GM18505 (cell line): ENCODE results near the gene NAA10.

ENCODE experiments used
- ATAC-seq: cut with Tn5 transposase; IDR thresholded peaks from one replicate; pipeline ENCODE4 v1.9.1; 2021; ENCODE audit not compliant: unreplicated experiment
- POLR2A ChIP-seq: IDR thresholded peaks from 4 replicates; pipeline ENCODE4 v1.6.1; 2011; ENCODE audit warnings: borderline replicate concordance; ENCODE audit not compliant: insufficient read depth, insufficient read length; ENCODE audit errors: extremely low read depth

NAA10 gene

DNA sequence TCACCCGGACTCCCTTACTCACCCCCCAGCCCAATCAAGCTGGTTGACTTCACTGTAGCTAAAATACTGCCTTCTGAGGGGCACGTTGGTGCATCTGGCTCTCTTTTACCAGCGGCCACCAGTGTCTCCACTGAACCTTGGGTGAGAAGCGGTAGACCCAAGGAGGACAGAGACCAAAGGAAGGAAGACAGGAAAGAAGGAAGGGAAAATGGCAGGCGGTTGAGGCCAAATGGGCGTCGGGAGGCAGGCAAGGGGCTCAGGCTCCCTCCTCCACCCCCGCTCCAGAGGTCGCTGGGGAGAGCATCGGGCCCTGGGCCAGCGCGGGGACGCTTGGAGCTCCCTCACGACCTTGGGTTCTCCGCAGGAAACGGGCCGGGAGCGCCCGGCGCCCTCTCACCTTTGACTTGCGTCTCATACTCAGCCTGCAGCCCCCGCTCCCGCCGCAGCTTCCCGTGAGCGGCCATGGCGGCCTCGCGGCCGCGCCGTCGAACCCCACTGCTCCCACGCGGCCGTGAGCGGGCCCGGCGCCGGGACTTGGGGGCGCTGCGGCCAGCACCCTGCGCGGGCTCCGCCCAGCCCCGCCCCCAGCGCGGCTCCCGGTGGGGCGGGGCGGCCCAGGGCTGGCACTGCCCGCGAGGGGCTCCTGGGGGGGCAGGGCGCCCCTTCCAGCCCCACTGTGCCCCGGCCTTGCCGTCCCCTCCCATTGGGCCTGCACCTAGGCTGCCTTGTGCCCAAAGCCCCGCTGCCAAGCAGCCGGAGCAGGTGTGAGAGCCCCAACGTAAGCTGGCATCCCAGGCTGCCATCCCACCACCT is 8.9 kb downstream of the NAA10 start, which contains the start of gene ARHGAP4:
Gene ARHGAP4, minus strand, starts transcription at position 526 of the 813 bp plus-strand sequence. Its CDS starts 62 bp downstream, at position 464.
- peak; percentile 15 for TF ChIP-seq POLR2A
- no peak for ATAC-seq

GRCh38 chrX:153925387-153925738 is 9.5 kb downstream of the NAA10 start:
- TF ChIP-seq POLR2A: peak; percentile 98
- ATAC-seq: no peak

DNA sequence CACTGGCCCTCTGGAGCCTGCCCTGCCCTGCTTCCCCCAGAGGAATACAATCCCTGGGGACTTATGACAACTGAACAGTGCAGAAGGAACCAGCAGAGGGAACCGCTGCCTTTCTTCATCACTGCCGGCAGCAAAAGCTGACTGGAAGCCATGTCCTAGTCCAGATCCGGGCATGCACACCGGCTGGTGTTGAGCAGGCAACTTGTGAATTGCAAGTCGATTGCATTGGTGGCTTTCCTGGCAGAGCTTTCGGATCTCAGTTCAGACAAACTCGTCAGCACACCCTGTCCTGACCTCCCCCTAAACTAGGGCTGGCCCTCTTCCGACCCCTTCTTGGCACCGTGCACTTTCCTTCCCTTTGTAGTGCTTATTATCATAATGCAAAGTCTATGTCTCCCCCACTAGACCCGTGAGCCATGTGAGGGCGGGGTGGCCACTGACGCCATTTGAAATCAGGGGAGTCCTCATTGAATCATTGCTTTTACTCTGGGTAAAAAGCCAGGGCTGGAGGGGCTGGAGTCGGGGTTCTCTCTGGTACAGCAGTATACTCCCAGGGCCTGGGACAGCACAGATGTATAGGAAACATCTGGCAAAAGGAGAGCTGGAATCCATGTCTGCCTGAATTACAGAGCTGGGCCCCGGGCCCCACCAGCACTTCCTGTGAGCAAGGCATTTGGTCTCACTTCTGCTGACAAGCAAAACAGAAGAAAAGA is 10.5 kb downstream of the NAA10 start:
- TF ChIP-seq POLR2A: no peak
- no peak for ATAC-seq

DNA sequence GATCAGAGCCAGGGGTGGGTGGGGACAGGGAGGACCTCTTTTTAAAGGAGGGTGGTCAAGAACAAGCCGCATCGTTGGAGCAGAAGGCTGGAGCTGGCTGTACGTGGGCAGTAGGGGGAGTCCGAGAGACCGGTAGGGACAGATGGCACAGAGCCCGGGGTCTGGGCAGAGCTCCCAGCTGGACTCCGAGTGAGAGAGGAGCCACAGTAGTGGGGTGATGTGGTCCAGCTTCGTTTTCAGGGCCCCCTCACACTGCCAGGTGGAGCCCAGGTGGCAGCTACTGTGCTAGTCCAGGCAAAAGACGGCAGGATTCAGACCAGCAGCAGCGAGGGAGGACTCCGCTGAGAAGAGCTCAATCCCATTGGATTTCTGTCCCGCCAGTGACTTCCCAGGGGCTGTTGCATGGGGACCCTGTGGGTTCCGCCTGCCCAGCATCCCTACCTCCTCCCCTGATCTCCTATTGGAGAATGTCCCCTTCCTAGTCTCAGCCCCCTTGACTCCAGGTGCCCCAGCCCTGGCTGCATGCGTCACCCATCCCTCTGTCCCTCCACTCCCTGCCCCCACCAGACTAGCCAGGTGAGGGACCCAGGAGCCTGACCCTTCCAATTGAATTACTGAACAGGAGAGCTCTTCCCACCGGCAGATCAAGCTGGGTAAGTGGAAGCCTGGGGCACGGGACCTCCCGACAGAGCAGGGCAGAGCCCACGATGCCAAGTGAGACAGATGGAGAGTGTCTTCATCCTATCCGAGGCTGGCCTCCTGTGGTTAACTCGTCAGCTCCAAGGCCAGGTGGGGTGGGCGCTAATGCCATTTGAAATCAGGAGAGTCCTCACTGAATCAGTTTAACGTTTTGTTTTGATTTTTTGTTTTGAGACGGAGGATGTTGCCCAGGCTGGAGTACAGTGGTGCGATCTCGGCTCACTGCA is 11.6 kb downstream of the NAA10 start:
- no peak for ATAC-seq
- TF ChIP-seq POLR2A: no peak

- ATAC-seq: no peak
- TF ChIP-seq POLR2A: no peak
These were observed 13.1 kb downstream of the NAA10 start for GRCh38 chrX:153921511-153922446.

DNA sequence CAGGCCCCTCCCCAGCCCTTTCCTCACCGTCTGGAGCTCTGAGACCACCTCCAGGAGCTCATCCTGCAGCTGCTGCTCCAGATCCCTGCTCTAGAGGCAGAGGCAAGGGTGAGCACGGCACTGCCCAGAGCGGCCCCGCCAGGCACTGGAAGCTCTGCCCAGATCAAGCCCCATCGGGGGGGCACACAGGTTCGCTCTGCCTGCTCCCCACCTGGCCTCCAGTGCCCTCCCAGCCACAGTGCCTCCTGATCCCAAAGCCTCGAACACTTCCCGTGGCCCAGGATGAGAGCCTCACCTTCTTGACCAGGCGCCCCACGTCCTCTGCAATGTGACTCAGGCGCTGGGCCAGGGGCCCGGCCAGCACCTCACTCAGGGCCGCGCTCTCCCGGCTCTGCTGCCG is 13.8 kb downstream of the NAA10 start:
- ATAC-seq: no peak
- TF ChIP-seq POLR2A: no peak

- ATAC-seq: no peak
- no peak for TF ChIP-seq POLR2A
These were observed 14.3 kb downstream of the NAA10 start for GRCh38 chrX:153920546-153920945.

DNA sequence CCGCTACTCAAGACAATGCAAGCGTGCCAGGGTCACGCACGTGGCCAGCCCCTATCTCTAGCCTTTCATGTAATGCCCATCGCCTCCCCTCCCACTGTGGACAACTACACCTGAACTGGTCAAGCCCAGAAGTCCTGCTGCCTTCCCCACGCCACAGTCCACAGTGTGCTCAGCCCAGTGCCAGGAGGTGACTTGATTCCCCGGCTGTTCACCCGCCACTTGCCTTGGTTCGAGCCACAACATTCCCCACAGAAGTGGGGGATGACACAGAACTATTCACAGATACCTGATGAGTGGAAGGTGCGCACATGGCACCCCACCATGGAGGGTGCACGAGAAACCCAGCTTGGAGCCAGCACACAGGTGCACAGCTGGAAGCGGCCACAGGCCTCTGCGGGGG is 15.6 kb downstream of the NAA10 start:
- no peak for TF ChIP-seq POLR2A
- ATAC-seq: no peak

- no peak for ATAC-seq
- TF ChIP-seq POLR2A: no peak
These were observed 17.0 kb downstream of the NAA10 start for GRCh38 chrX:153917869-153918268.

DNA sequence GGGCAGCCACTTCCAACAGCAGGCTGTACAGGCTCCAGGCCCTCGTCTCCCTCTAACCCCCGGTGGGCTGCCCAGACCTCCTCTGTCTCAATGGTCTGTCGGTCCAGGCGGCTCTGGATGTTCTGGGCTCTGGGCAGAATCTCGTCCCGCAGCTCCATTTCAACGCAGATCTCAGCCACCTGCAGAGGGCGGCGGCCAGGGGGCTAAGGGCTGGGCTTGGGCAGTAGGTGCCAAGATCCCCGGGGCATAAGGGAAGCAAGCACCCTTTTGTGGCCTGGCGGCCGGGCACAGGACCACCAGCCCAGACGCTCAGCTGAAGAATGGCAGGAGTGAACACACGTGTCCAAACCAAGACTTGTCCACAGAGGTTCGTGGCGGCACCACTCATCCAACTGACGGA is 21.1 kb downstream of the NAA10 start:
- no peak for ATAC-seq
- no peak for TF ChIP-seq POLR2A

DNA sequence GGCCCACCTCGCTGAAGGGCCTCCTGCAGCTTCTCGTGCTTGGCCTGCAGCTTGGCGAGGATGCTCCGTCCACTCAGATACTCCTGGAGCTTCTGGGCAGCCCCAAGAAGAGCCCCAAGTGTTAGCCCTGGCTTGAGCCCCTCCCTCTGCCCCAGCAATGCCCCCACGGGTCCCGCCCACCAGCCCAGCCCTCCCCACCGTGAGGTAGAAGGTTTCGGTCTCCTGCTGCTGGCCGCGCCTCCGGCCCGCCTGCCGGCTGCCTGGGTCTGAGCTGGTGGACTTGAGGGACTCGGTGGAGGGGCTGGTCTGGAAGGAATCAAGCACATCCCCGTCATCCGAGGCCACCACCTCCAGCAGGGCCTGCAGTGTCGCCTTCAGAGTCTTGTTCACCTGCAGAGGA is 21.6 kb downstream of the NAA10 start:
- ATAC-seq: no peak

DNA sequence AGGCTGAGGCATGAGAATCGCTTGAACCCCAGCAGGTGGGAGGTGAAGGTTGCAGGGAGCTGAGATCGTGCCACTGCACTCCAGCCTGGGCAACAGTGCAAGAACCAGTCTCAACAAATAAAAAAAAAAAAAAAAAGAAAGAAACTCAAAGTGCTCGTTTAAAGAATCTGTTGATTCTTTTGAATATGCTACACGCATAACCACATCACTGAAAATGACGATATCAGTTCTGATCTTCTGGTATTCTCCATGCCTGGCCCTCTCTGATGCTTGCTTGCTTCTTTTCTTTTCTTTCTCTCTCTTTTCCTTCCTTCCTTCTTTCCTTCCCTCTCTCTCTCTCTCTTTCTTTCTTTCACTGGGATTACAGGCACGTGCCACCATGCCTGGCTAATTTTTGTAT is 23.0 kb downstream of the NAA10 start:
- no peak for TF ChIP-seq POLR2A

More for the DNA sequence above, 21.6 kb downstream of the NAA10 start:
- TF ChIP-seq POLR2A: no peak

More for the DNA sequence above, 23.0 kb downstream of the NAA10 start:
- ATAC-seq: no peak
